GM12872 (cell line): ENCODE measurements around the gene PSEN2.

ENCODE experiments used
- CTCF ChIP-seq: IDR thresholded peaks from 3 replicates; pipeline ENCODE4 v1.5.1; 2011; ENCODE audit warnings: low read depth, mild to moderate bottlenecking, low read length, moderate library complexity; ENCODE audit not compliant: insufficient read depth

The PSEN2 gene

GRCh38 chr1:226942392-226942791, 72.0 kb downstream of the PSEN2 start:
- no peak for TF ChIP-seq CTCF

- TF ChIP-seq CTCF: no peak
Measured at GRCh38 chr1:226943156-226943555, 72.7 kb downstream of the PSEN2 start.

- TF ChIP-seq CTCF: no peak
Measured at GRCh38 chr1:226943927-226944326, 73.5 kb downstream of the PSEN2 start.

GRCh38 chr1:226945106-226945857, 74.9 kb downstream of the PSEN2 start:
- TF ChIP-seq CTCF: no peak
